ENCODE results near the gene SORCS1.

GRCh38 chr10:106655636-106656035, 508.9 kb downstream of the SORCS1 start:
- TF ChIP-seq, protein P1, sequence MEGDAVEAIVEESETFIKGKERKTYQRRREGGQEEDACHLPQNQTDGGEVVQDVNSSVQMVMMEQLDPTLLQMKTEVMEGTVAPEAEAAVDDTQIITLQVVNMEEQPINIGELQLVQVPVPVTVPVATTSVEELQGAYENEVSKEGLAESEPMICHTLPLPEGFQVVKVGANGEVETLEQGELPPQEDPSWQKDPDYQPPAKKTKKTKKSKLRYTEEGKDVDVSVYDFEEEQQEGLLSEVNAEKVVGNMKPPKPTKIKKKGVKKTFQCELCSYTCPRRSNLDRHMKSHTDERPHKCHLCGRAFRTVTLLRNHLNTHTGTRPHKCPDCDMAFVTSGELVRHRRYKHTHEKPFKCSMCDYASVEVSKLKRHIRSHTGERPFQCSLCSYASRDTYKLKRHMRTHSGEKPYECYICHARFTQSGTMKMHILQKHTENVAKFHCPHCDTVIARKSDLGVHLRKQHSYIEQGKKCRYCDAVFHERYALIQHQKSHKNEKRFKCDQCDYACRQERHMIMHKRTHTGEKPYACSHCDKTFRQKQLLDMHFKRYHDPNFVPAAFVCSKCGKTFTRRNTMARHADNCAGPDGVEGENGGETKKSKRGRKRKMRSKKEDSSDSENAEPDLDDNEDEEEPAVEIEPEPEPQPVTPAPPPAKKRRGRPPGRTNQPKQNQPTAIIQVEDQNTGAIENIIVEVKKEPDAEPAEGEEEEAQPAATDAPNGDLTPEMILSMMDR (IDR thresholded peaks at IDR 0.05) = no peak
- TF ChIP-seq EZH2 (IDR thresholded peaks at IDR 0.05) (no peak), EZH2phosphoT487 (IDR thresholded peaks at IDR 0.05) (no peak)

Data from neural progenitor cell (in vitro differentiated cells).